Cardiac fibroblast (primary cell): ENCODE results near the gene FADS6.

ENCODE experiments used
- DNase-seq, 2 donors: peaks; one replicate each; pipeline versions ENCODE4 v3.0.0 to v3.0.0-alpha.2; 2010; ENCODE audit warnings: low read depth in 2 of 2
- H3K4me3 ChIP-seq, 2 donors: replicated peaks in 1 of 2; 1 replicate in 1 of 2; 2 replicates in 1 of 2; pipeline ENCODE4 v1.5.1; 2011; ENCODE audit warnings: low read depth in 2 of 2, low read length in 2 of 2, mild to moderate bottlenecking in 2 of 2, moderate library complexity in 1 of 2
- TF ChIP-seq, protein P1 (sequence below): IDR thresholded peaks from one replicate; pipeline ENCODE4 v1.5.1; 2011; ENCODE audit warnings: low read depth, mild to moderate bottlenecking, low read length, inconsistent platforms

FADS6 gene

DNA sequence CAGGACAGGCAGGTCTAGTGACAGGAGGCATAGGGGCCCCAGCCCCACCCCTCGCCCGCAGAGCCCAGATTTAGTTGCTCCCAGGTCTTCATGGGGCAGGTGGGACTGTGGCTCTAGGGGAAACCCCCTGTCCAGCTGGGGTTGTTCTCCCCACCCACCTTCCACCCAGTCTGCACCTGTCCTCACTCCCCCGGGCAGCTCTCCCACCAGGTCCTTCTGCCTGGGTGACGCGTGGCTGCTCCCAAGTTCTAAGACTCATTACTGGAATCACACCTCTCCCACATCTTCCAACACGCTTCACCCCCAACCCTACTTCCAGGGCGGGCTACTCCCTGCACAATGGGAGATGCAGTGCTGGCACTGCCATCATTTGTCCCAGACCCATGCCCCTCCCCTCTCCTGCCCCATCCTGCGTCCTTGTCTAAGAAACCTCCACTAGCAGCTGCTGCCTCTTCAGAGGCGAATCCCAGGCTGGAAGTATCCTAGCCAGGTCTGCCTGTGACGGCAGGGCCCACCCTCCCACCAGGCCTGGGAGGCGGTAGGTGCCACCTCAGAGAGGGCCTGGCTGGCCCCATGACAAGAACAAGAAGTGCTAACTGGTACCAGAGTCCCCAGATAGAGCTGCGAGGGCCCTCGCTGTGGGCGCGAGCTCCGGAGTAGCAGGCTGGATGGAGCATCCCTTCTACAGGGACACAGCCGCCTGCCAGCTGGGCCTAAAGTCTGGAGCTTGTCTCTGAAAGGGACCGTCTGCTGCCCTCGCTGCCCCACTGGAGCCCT, 56.6 kb downstream of the FADS6 start:
- DNase-seq: no peak
- TF ChIP-seq, protein P1, sequence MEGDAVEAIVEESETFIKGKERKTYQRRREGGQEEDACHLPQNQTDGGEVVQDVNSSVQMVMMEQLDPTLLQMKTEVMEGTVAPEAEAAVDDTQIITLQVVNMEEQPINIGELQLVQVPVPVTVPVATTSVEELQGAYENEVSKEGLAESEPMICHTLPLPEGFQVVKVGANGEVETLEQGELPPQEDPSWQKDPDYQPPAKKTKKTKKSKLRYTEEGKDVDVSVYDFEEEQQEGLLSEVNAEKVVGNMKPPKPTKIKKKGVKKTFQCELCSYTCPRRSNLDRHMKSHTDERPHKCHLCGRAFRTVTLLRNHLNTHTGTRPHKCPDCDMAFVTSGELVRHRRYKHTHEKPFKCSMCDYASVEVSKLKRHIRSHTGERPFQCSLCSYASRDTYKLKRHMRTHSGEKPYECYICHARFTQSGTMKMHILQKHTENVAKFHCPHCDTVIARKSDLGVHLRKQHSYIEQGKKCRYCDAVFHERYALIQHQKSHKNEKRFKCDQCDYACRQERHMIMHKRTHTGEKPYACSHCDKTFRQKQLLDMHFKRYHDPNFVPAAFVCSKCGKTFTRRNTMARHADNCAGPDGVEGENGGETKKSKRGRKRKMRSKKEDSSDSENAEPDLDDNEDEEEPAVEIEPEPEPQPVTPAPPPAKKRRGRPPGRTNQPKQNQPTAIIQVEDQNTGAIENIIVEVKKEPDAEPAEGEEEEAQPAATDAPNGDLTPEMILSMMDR: no peak
- no peak overlapping the region for H3K4me3 ChIP-seq

DNA sequence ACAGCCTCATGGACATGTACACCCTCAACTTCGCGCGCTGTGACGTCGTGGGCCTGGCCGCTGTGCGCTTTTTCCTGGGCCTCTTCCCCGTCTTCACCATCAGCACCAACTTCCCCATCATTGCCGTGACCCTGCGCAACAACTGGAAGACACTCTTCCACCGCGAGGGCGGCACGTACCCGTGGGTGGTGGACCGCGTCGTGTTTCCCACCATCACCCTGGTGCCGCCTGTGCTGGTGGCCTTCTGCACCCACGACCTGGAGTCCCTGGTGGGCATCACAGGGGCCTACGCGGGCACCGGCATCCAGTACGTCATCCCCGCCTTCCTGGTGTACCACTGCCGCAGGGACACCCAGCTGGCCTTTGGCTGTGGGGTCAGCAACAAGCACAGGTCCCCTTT, 57.2 kb downstream of the FADS6 start:
- no peak overlapping the region for H3K4me3 ChIP-seq
- no peak for DNase-seq
- TF ChIP-seq, protein P1: no peak

DNA sequence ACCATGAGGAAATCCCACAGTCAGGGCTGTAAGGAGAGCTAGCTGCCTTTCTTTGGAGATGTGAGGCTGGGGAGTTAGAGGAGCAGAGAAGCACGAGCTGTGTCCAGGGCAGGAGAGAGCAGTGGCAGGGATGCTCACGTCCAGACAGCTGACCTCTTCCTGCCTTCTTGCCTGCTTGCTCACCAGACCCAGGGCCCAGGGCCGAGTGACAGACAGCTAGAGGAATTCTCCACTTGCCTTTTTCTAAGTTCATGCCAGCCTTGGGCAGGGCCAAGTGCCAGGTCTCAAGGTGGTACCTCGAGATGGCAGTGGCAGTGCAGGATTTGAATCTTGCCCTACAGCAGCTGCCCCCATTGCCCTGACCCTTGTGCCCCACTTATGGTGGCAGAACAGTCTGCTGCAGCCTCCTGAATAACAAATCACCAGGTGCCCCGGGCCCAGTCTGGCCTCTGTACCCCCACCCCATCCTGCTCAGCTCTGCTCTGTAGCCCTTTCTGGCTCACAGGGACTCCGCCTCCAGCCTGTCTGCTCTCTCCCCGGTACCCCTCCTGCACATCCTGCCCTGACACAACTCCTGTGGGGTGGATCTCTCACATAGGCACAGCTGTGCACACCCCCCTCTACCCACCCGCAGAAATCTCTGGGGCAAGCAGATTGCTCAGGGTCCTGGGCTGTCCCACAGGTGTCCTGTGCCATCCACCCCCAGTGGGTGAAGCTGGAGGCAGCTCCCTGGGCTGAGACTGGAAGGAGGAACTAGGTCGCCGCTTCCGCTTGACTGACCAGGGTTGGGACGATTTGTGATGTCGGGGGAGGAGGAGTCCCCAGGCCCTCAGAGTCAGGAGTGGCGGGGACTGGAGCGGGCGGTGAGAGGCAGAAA, 59.7 kb downstream of the FADS6 start:
- H3K4me3 ChIP-seq: no peak overlapping the region
- TF ChIP-seq, protein P1: no peak
- peak in 1 of 2 donors; percentile 33 for DNase-seq

DNA sequence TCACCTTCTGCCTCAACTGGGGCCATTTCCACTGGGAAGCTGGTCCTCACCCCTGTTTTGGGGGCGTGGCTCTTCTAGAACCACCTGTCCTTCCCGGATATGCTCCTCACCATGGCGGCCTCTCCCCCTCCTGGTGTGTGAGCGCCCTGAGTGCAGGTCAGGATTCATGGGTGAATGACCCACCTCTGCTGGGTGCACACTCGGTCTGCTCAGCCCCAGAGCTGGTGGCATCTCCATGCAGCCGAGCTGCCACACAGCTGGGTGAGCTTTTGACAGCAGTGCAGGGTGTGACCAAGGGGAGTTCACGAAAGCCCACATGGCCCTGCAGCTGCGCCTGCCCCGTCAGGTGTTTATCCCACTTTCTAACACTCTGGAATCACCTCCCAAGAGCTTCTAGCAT, 61.0 kb downstream of the FADS6 start:
- TF ChIP-seq, protein P1: no peak
- no peak for DNase-seq
- H3K4me3 ChIP-seq: no peak overlapping the region

DNA sequence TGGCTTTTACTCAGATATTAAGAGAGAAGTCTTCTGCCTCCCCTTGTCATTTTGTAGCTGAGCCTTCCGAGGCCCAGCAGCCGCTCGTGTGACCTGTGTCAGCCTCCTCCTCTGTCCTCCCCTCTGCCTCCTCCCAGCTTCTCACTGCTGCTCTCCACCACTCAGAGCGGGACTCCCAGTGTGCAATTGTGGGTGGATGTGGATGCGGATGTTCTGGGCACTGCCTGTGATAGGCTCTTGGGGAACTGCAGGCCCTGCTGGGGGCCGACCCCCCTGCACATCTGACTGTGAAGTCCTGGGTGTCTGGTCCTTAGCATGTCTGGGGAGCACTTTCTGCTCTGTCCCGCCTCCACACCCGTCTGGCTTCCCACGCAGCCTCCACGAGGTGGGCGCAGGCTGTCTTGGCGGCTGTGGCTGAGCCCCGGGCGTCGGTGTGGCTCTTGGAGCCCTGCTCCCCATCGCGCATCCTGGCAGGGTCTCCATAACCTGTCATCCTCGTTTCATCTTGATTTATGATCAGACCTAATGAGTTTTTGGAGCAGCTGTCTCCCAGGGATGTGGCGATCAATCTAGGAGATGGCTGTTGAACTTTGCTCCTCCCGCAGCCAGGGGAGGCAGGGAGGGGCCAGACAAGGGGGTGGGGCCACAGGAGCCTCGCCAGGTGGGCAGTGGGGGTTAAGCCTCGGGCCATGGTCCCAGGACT, 61.8 kb downstream of the FADS6 start:
- H3K4me3 ChIP-seq: no peak overlapping the region
- no peak for DNase-seq
- TF ChIP-seq, protein P1: no peak

DNA sequence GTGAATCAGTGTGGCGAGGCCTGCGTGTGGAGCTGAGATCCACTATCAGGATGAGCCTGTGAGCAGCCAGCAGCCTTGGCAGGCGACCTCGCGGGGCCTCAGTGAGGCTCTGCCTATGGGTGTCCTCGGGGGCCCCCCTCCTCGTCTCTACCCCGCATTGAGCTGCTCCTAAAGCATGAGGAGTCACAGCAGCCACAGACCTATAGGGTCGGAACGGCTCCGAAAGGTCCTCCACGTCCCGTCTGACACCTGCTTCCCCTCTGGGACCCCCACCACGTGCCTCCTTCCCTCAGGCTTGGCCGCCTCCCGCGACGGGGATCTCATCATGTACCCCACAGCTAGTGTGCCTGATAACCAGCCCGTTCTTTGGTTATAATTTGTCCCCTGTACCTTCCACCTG, 62.6 kb downstream of the FADS6 start:
- TF ChIP-seq, protein P1: no peak
- no peak overlapping the region for H3K4me3 ChIP-seq
- no peak for DNase-seq
